K562 (cell line): ENCODE measurements around the gene PCSK6. TPM values are rescaled to one million over a fixed set of nuclear protein-coding genes. Genes with fewer than 3 reads are reported as not detected.

Experiments
- ATAC-seq: fragments of 200-7000 bp; cut with Tn5 transposase; 3 replicates; pipeline ENCODE4 v1.9.1; 2020; ENCODE audit warnings: moderate library complexity
- BruUV-seq: library from RNA; stranded (reverse); fragments of 400-500 nt; replicated peaks from 2 replicates; lab custom pipeline; 2021; lab: Mats Ljungman, UMichigan
- CTCF ChIA-PET: fragments of 300-600 bp; formaldehyde crosslinking; extraction: SDS; loops from one replicate; lab custom pipeline; 2021; ENCODE audit warnings: low intra/inter-chr PET ratio; lab: Yijun Ruan, JAX
- POLR2A ChIA-PET: fragments of 300-600, 350-650 bp; sonication (Branson Sonifier 250); formaldehyde crosslinking; extraction: SDS; loops from one replicate; lab custom pipeline; 2021; ENCODE audit warnings: antibody characterized with exemption, inconsistent platforms; lab: Yijun Ruan, JAX
- DNase-seq, 4 experiments: peaks; one replicate each; pipeline versions ENCODE4 v3.0.0 to v3.0.0-alpha.2; 2011 to 2018; ENCODE audit warnings: low spot score in 3 of 4, mixed read lengths in 3 of 4; ENCODE audit errors: extremely low read depth in 1 of 4
- FAIRE-seq: peaks from 2 replicates; lab custom pipeline; 2011; peaks lifted over from hg19 to GRCh38; lab: Jason Lieb, UNC
- H2AFZ ChIP-seq: 2 replicates; pipeline ENCODE4 v1.6.0; 2011; ENCODE audit warnings: low read depth, low read length, control low read depth, inconsistent platforms
- H3K27ac ChIP-seq: fragments of 200-600 bp; 3 replicates; pipeline ENCODE4 v1.8.0; 2011; ENCODE audit warnings: low read depth, mild to moderate bottlenecking, control low read depth, inconsistent platforms, low read length, moderate library complexity, mixed read lengths; ENCODE audit errors: extremely low read depth
- H3K27me3 ChIP-seq, 2 experiments: fragments of 300-600 bp in 1 of 2; 2 replicates in 1 of 2; 3 replicates in 1 of 2; pipeline versions ENCODE4 v1.6.0 to v1.8.0; 2011; ENCODE audit warnings: inconsistent platforms in 2 of 2, low read length in 2 of 2, mild to moderate bottlenecking in 1 of 2, mixed read lengths in 1 of 2, moderate library complexity in 1 of 2; ENCODE audit not compliant: control insufficient read depth in 2 of 2, insufficient read depth in 2 of 2
- H3K36me3 ChIP-seq: fragments of 300-600 bp; 3 replicates; pipeline ENCODE4 v1.8.0; 2011; ENCODE audit warnings: mild to moderate bottlenecking, low read length, inconsistent platforms; ENCODE audit not compliant: control insufficient read depth, insufficient read depth
- H3K4me1 ChIP-seq, 2 experiments: fragments of 200-600 bp in 1 of 2; replicated peaks in 1 of 2; 2 replicates in 1 of 2; 3 replicates in 1 of 2; pipeline versions ENCODE4 v1.5.1 to v1.8.0; 2011; ENCODE audit warnings: inconsistent platforms in 2 of 2, low read length in 2 of 2, mild to moderate bottlenecking in 1 of 2, mixed read lengths in 1 of 2, moderate library complexity in 1 of 2; ENCODE audit not compliant: control insufficient read depth in 2 of 2, insufficient read depth in 2 of 2
- H3K4me2 ChIP-seq: 2 replicates; pipeline ENCODE4 v1.6.1; 2011; ENCODE audit warnings: low read length, control low read depth, inconsistent platforms, mixed read lengths; ENCODE audit not compliant: insufficient read depth
- H3K4me3 ChIP-seq: fragments of 200-600 bp; sonication (generic), shearing (Covaris generic); 2 replicates; pipeline ENCODE4 v1.5.1; 2016; ENCODE audit warnings: control low read depth, inconsistent platforms
- H3K79me2 ChIP-seq: fragments of 200-600 bp; 3 replicates; pipeline ENCODE4 v1.8.0; 2011; ENCODE audit warnings: low read length, inconsistent platforms; ENCODE audit not compliant: control insufficient read depth, insufficient read depth
- H3K9ac ChIP-seq, 2 experiments: 2 replicates each; pipeline versions ENCODE4 v1.6.0 to v1.6.1; 2011; ENCODE audit warnings: low read depth in 2 of 2, low read length in 2 of 2, control low read depth in 1 of 2, inconsistent platforms in 1 of 2, mild to moderate bottlenecking in 1 of 2, mixed read lengths in 1 of 2; ENCODE audit not compliant: insufficient read depth in 1 of 2
- H3K9me1 ChIP-seq: one replicate; pipeline ENCODE4 v1.6.0; 2011; ENCODE audit warnings: inconsistent platforms, mild to moderate bottlenecking, low read length, moderate library complexity; ENCODE audit not compliant: control insufficient read depth, insufficient read depth
- H3K9me3 ChIP-seq: replicated peaks from 2 replicates; pipeline ENCODE4 v1.5.1; 2011; ENCODE audit warnings: low read depth, low read length, inconsistent platforms; ENCODE audit not compliant: control insufficient read depth, insufficient read depth
- H4K20me1 ChIP-seq: replicated peaks from 2 replicates; pipeline ENCODE4 v1.6.1; 2011; ENCODE audit warnings: low read length, inconsistent platforms, mixed read lengths; ENCODE audit not compliant: control insufficient read depth, insufficient read depth
- BMI1 ChIP-seq: fragments of 150-350 bp; IDR thresholded peaks from 2 replicates; pipeline ENCODE4 v1.6.1; 2014; ENCODE audit warnings: low read length
- HDAC1 ChIP-seq, 2 experiments: fragments of 450-650 bp; IDR thresholded peaks; 2 replicates each; pipeline ENCODE4 v1.6.1; 2016 to 2017; ENCODE audit warnings: inconsistent platforms in 1 of 2, mild to moderate bottlenecking in 1 of 2, moderate library complexity in 1 of 2
- HNRNPLL ChIP-seq: fragments of 200-400 bp; formaldehyde crosslinking; IDR thresholded peaks from 2 replicates; pipeline ENCODE4 v1.6.1; 2017; ENCODE audit warnings: low read length, low read depth, mild to moderate bottlenecking; ENCODE audit not compliant: poor library complexity, severe bottlenecking
- SOX6 ChIP-seq: fragments of 450-650 bp; IDR thresholded peaks from 2 replicates; pipeline ENCODE4 v1.6.1; 2014; ENCODE audit warnings: mild to moderate bottlenecking
- U2AF1 ChIP-seq: fragments of 200-400 bp; formaldehyde crosslinking; optimal IDR thresholded peaks from 2 replicates; pipeline ENCODE3; 2017; ENCODE audit warnings: mild to moderate bottlenecking, low read depth, low read length, moderate library complexity
- UBTF ChIP-seq, 2 experiments: IDR thresholded peaks; 2 replicates each; pipeline ENCODE4 v1.6.1; 2012; ENCODE audit warnings: improper control_type of control experiment in 2 of 2, low read depth in 2 of 2, low read length in 2 of 2, borderline replicate concordance in 1 of 2
- ZBTB1 ChIP-seq: sonication (generic); formaldehyde crosslinking; IDR thresholded peaks from 2 replicates; pipeline ENCODE4 v1.8.1; 2023; ENCODE audit warnings: missing genetic modification reagents, low read depth, mild to moderate bottlenecking, borderline replicate concordance
- ZEB2 ChIP-seq: fragments of 450-650 bp; IDR thresholded peaks from 2 replicates; pipeline ENCODE4 v1.6.1; 2016
- ZNF75A ChIP-seq: fragments of 450-650 bp; formaldehyde crosslinking; IDR thresholded peaks from 2 replicates; pipeline ENCODE4 v1.4.0; 2020; ENCODE audit warnings: mild to moderate bottlenecking
- WGBS: fragments of 100-300 bp; shearing (Covaris generic); methylation state at CpG from one replicate; pipeline ENCODE4 v1.1.6; 2016; ENCODE audit warnings: low coverage, mixed read lengths; ENCODE audit not compliant: insufficient coverage; ENCODE audit errors: missing lambda C conversion rate; 5-methylcytosine and 5-hydroxymethylcytosine counted together
- in situ Hi-C: fragments of 300-500 bp; cut with MboI; formaldehyde crosslinking; loops from 4 replicates; pipeline ENCODE4 v1.15.0; 2018; ENCODE audit warnings: inconsistent platforms, mixed read lengths
- intact Hi-C: fragments of 100-400 bp; cut with micrococcal nuclease; formaldehyde crosslinking; loops from 2 replicates; pipeline ENCODE4 v1.14.2; 2022
- polyA plus RNA-seq, 8 experiments: library from polyadenylated mRNA; depleted of rRNA in 4 of 8; stranded (reverse) in 5 of 8; unstranded in 3 of 8; fragments of >200 nt; fragmentation: Nextera tagmentation in 2 of 8; fragmentation: Illumina TruSeq in 1 of 8; extraction: Ambion mirVana in 2 of 8; extraction: Trizol in 1 of 8; gene quantifications; 2 replicates each; pipeline versions ENCODE4 v1.2.1 to v1.2.3, GENCODE V29; 2011 to 2014; ENCODE audit warnings: inconsistent platforms in 1 of 8, missing spikeins in 1 of 8
- total RNA-seq, 7 experiments: library from RNA; depleted of rRNA in 6 of 7; stranded (reverse); fragments of >200 nt in 6 of 7; fragmentation: Illumina TruSeq in 2 of 7; extraction: Trizol in 2 of 7; gene quantifications; 2 replicates each; pipeline versions ENCODE4 v1.2.1 to v1.2.3, GENCODE V29; 2011 to 2021; ENCODE audit warnings: low replicate concordance in 1 of 7
- TF ChIP-seq, protein P1 (sequence below): fragments of 250-450 bp; sonication (Bioruptor Pico); IDR thresholded peaks from 2 replicates; pipeline ENCODE4 v1.5.0; 2022; ENCODE audit warnings: mild to moderate bottlenecking

The PCSK6 gene
- total and polyA plus RNA-seq, 9 of the 15 experiments (the other 6 are each of a cell fraction or from before 2014, with no cell fraction given) = 2.2 to 32.6 (median 14.5) TPM

DNA sequence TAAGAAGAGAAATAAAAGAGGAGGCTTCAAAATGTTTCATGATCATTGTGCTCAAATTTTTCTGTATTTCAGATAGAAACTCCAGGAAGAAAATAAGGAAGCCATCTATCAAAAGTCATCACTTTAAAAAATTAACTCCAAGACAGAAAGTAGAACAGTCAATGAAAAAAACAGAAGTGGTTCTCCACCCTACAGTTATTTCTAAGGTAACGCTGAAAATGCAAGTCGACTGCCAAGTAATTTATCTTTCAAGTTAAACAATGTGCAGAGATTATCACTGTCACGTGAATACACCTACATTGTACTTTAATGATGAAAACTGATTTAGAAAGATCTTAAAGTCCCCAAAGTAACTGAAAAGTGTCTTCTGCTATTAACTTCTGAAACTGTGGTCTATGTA lies 115.9 kb downstream of the PCSK6 start:
- no peak for DNase-seq
- no peaks in the 10 kb centered on the region; a peak in 1 of 5 replicates for H3K4me1 ChIP-seq
- no peak for ATAC-seq
- no peak overlapping the region for H3K4me2 ChIP-seq
- H3K9me1 ChIP-seq = peaks cover 2% of the 10 kb centered on the region
- H3K27ac ChIP-seq = no peak overlapping the region
- in situ Hi-C loops (no loop called here), intact Hi-C loops (no loop called here)
- peaks cover 0 to 17% of the 10 kb centered on the region in 2 experiments; a peak in 1 of 5 replicates for H3K27me3 ChIP-seq
- FAIRE-seq = no peak
- H3K4me3 ChIP-seq = no peak overlapping the region
- no peak overlapping the region for H2AFZ ChIP-seq
- H4K20me1 ChIP-seq = no peaks in the 10 kb centered on the region; the same call in 1 of the 2 replicates
- H3K9me3 ChIP-seq = no peaks in the 10 kb centered on the region
- WGBS = 13% methylated on average over 3 of the region's 3 CpGs
- ChIA-PET POLR2A (no interaction called here), CTCF (no interaction called here)
- no peaks in the 10 kb centered on the region for H3K79me2 ChIP-seq
- H3K9ac ChIP-seq = no peak overlapping the region
- no peaks in the 10 kb centered on the region for H3K36me3 ChIP-seq
- no TSS peak for BruUV-seq
- TF ChIP-seq ZBTB1 = no peak
- TF ChIP-seq HDAC1 (IDR thresholded peaks at IDR 0.05) = no peak
- no peak for TF ChIP-seq SOX6
- no peak for TF ChIP-seq HNRNPLL
- TF ChIP-seq BMI1 = no peak
- no peak for TF ChIP-seq U2AF1
- TF ChIP-seq, protein P1, sequence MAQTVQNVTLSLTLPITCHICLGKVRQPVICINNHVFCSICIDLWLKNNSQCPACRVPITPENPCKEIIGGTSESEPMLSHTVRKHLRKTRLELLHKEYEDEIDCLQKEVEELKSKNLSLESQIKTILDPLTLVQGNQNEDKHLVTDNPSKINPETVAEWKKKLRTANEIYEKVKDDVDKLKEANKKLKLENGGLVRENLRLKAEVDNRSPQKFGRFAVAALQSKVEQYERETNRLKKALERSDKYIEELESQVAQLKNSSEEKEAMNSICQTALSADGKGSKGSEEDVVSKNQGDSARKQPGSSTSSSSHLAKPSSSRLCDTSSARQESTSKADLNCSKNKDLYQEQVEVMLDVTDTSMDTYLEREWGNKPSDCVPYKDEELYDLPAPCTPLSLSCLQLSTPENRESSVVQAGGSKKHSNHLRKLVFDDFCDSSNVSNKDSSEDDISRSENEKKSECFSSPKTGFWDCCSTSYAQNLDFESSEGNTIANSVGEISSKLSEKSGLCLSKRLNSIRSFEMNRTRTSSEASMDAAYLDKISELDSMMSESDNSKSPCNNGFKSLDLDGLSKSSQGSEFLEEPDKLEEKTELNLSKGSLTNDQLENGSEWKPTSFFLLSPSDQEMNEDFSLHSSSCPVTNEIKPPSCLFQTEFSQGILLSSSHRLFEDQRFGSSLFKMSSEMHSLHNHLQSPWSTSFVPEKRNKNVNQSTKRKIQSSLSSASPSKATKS = no peak
- TF ChIP-seq ZEB2 = no peak
- no peak for TF ChIP-seq UBTF (IDR thresholded peaks at IDR 0.05; ENCODE audit: borderline replicate concordance in 1 of 2, low read depth in 2 of 2, low read length in 2 of 2)
- no peak for TF ChIP-seq ZNF75A (CRISPR knock-in tag)
